Measurements from ENCODE around the gene PTGES.

Gene PTGES

GRCh38 chr9:129731477-129732085 lies 21.3 kb downstream of the PTGES start:
- in situ Hi-C loops (cut with HindIII; ENCODE audit: low pct_unique_long_range_greater_than_20kb, low sequenced_read_pairs) = no loop called here

GRCh38 chr9:129728744-129729143 lies 24.1 kb downstream of the PTGES start:
- DNase-seq (ENCODE audit: low read depth in 1 of 2, low spot score in 1 of 2) = no peak
- in situ Hi-C loops (cut with HindIII; ENCODE audit: low pct_unique_long_range_greater_than_20kb, low sequenced_read_pairs) = no loop called here
- TF ChIP-seq JUND (IDR thresholded peaks at IDR 0.05; ENCODE audit: low read depth) = no peak

More at GRCh38 chr9:129731477-129732085, 21.3 kb downstream of the PTGES start:
- TF ChIP-seq JUND (IDR thresholded peaks at IDR 0.05; ENCODE audit: low read depth) = no peak
- no peak for DNase-seq (ENCODE audit: low read depth in 1 of 2, low spot score in 1 of 2)

GRCh38 chr9:129726322-129727160 lies 26.3 kb downstream of the PTGES start:
- in situ Hi-C loops (cut with HindIII; ENCODE audit: low pct_unique_long_range_greater_than_20kb, low sequenced_read_pairs) = no loop called here
- TF ChIP-seq JUND (IDR thresholded peaks at IDR 0.05; ENCODE audit: low read depth) = no peak
- peak; percentile 85 to 95 for DNase-seq (ENCODE audit: low read depth in 1 of 2, low spot score in 1 of 2)

GRCh38 chr9:129725795-129726251 lies 27.0 kb downstream of the PTGES start:
- in situ Hi-C loops (cut with HindIII; ENCODE audit: low pct_unique_long_range_greater_than_20kb, low sequenced_read_pairs) = no loop called here
- no peak for TF ChIP-seq JUND (IDR thresholded peaks at IDR 0.05; ENCODE audit: low read depth)
- DNase-seq (ENCODE audit: low read depth in 1 of 2, low spot score in 1 of 2) = no peak

GRCh38 chr9:129724456-129725190 lies 28.2 kb downstream of the PTGES start:
- no peak for TF ChIP-seq JUND (IDR thresholded peaks at IDR 0.05; ENCODE audit: low read depth)
- in situ Hi-C loops (cut with HindIII; ENCODE audit: low pct_unique_long_range_greater_than_20kb, low sequenced_read_pairs) = no loop called here
- DNase-seq (ENCODE audit: low read depth in 1 of 2, low spot score in 1 of 2) = no peak

GRCh38 chr9:129722913-129723312 lies 29.9 kb downstream of the PTGES start:
- TF ChIP-seq JUND (IDR thresholded peaks at IDR 0.05; ENCODE audit: low read depth) = no peak
- in situ Hi-C loops (cut with HindIII; ENCODE audit: low pct_unique_long_range_greater_than_20kb, low sequenced_read_pairs) = no loop called here
- DNase-seq (ENCODE audit: low read depth in 1 of 2, low spot score in 1 of 2) = no peak

- TF ChIP-seq JUND (IDR thresholded peaks at IDR 0.05; ENCODE audit: low read depth) = no peak
- in situ Hi-C loops (cut with HindIII; ENCODE audit: low pct_unique_long_range_greater_than_20kb, low sequenced_read_pairs) = no loop called here
- DNase-seq (ENCODE audit: low read depth in 1 of 2, low spot score in 1 of 2) = peak in 1 of 2 experiments; percentile 47
These were observed 31.8 kb downstream of the PTGES start for GRCh38 chr9:129720865-129721545.

- TF ChIP-seq JUND (IDR thresholded peaks at IDR 0.05; ENCODE audit: low read depth) = no peak
- in situ Hi-C loops (cut with HindIII; ENCODE audit: low pct_unique_long_range_greater_than_20kb, low sequenced_read_pairs) = no loop called here
- peak in 1 of 2 experiments; percentile 42 for DNase-seq (ENCODE audit: low read depth in 1 of 2, low spot score in 1 of 2)
These were observed 32.5 kb downstream of the PTGES start for GRCh38 chr9:129720181-129720864.

GRCh38 chr9:129719135-129719534 lies 33.7 kb downstream of the PTGES start:
- in situ Hi-C loops (cut with HindIII; ENCODE audit: low pct_unique_long_range_greater_than_20kb, low sequenced_read_pairs) = no loop called here
- no peak for TF ChIP-seq JUND (IDR thresholded peaks at IDR 0.05; ENCODE audit: low read depth)
- no peak for DNase-seq (ENCODE audit: low read depth in 1 of 2, low spot score in 1 of 2)

- no peak for TF ChIP-seq JUND (IDR thresholded peaks at IDR 0.05; ENCODE audit: low read depth)
- in situ Hi-C loops (cut with HindIII; ENCODE audit: low pct_unique_long_range_greater_than_20kb, low sequenced_read_pairs) = no loop called here
- no peak for DNase-seq (ENCODE audit: low read depth in 1 of 2, low spot score in 1 of 2)
These were observed 34.2 kb downstream of the PTGES start for GRCh38 chr9:129718647-129719046.

- DNase-seq (ENCODE audit: low read depth in 1 of 2, low spot score in 1 of 2) = no peak
- in situ Hi-C loops (cut with HindIII; ENCODE audit: low pct_unique_long_range_greater_than_20kb, low sequenced_read_pairs) = no loop called here
- TF ChIP-seq JUND (IDR thresholded peaks at IDR 0.05; ENCODE audit: low read depth) = no peak
These were observed 34.9 kb downstream of the PTGES start for GRCh38 chr9:129717991-129718390.

- in situ Hi-C loops (cut with HindIII; ENCODE audit: low pct_unique_long_range_greater_than_20kb, low sequenced_read_pairs) = no loop called here
- DNase-seq (ENCODE audit: low read depth in 1 of 2, low spot score in 1 of 2) = peak in 1 of 2 experiments; percentile 29
- no peak for TF ChIP-seq JUND (IDR thresholded peaks at IDR 0.05; ENCODE audit: low read depth)
These were observed 36.8 kb downstream of the PTGES start for GRCh38 chr9:129716091-129716490.
